HepG2 (cell line): Measurements from ENCODE around the gene GLE1. TPM values are rescaled to one million over a fixed set of nuclear protein-coding genes. Genes with fewer than 3 reads are reported as not detected.

Source experiments
- BCL3 ChIP-seq: sonication (generic); formaldehyde crosslinking; IDR thresholded peaks from 2 replicates; pipeline ENCODE4 v1.5.1; 2020; ENCODE audit warnings: mild to moderate bottlenecking, missing genetic modification reagents, moderate library complexity
- E2F2 ChIP-seq: sonication (generic); formaldehyde crosslinking; IDR thresholded peaks from 2 replicates; pipeline ENCODE4 v1.4.0; 2020; ENCODE audit warnings: missing genetic modification reagents, borderline replicate concordance
- FOXO1 ChIP-seq: sonication (generic); formaldehyde crosslinking; IDR thresholded peaks from 2 replicates; pipeline ENCODE4 v1.4.0; 2020; ENCODE audit warnings: missing genetic modification reagents
- GPBP1L1 ChIP-seq: sonication (generic); formaldehyde crosslinking; IDR thresholded peaks from 2 replicates; pipeline ENCODE4 v1.5.0; 2020; ENCODE audit warnings: mild to moderate bottlenecking, missing genetic modification reagents
- MBD4 ChIP-seq: IDR thresholded peaks from 2 replicates; pipeline ENCODE4 v1.6.1; 2012; ENCODE audit warnings: low read length, inconsistent platforms, borderline replicate concordance
- RORA ChIP-seq: sonication (generic); formaldehyde crosslinking; IDR thresholded peaks from 2 replicates; pipeline ENCODE4 v1.5.0; 2020; ENCODE audit warnings: mild to moderate bottlenecking, missing genetic modification reagents, moderate library complexity
- SAFB2 ChIP-seq: sonication (generic); formaldehyde crosslinking; IDR thresholded peaks from 2 replicates; pipeline ENCODE4 v1.5.1; 2020; ENCODE audit warnings: missing genetic modification reagents, low read depth, mild to moderate bottlenecking, borderline replicate concordance
- SETDB1 ChIP-seq: sonication (generic); formaldehyde crosslinking; IDR thresholded peaks from 2 replicates; pipeline ENCODE4 v1.5.1; 2020; ENCODE audit warnings: missing genetic modification reagents, mild to moderate bottlenecking, borderline replicate concordance
- SKI ChIP-seq: fragments of 450-650 bp; IDR thresholded peaks from one replicate; pipeline ENCODE4 v1.6.1; 2018; ENCODE audit warnings: mild to moderate bottlenecking; ENCODE audit not compliant: partially characterized antibody
- SRSF1 ChIP-seq: fragments of 200-400 bp; formaldehyde crosslinking; optimal IDR thresholded peaks from 2 replicates; pipeline ENCODE3; 2017; ENCODE audit warnings: mild to moderate bottlenecking, low read depth, low read length, moderate library complexity
- ZBTB2 ChIP-seq: sonication (generic); formaldehyde crosslinking; IDR thresholded peaks from 2 replicates; pipeline ENCODE4 v1.8.0; 2022; ENCODE audit warnings: low read depth, missing genetic modification reagents
- ZNF17 ChIP-seq: sonication (generic); formaldehyde crosslinking; IDR thresholded peaks from 2 replicates; pipeline ENCODE4 v1.5.0; 2020; ENCODE audit warnings: mild to moderate bottlenecking, missing genetic modification reagents
- ZNF407 ChIP-seq: sonication (generic); formaldehyde crosslinking; IDR thresholded peaks from one replicate; pipeline ENCODE4 v1.5.1; 2020; ENCODE audit warnings: mild to moderate bottlenecking, missing genetic modification reagents; ENCODE audit errors: not compliant biosample characterization
- polyA plus RNA-seq, 8 experiments: library from polyadenylated mRNA; depleted of rRNA in 3 of 8; stranded (reverse) in 7 of 8; unstranded in 1 of 8; fragments of >200 nt; fragmentation: Illumina TruSeq in 4 of 8; extraction: Trizol in 4 of 8; gene quantifications; 2 replicates each; pipeline versions ENCODE4 v1.2.1 to v1.2.3, GENCODE V29; 2011 to 2016; ENCODE audit warnings: low read depth in 4 of 8, missing spikeins in 1 of 8, mixed read lengths in 1 of 8; ENCODE audit not compliant: insufficient read depth in 1 of 8
- total RNA-seq, 5 experiments: library from RNA; depleted of rRNA; stranded (reverse); fragments of >200 nt; fragmentation: Illumina TruSeq; extraction: Trizol; gene quantifications; 2 replicates each; pipeline ENCODE4 v1.2.3, GENCODE V29; 2016; ENCODE audit warnings: low read depth in 1 of 5

The GLE1 gene
- total and polyA plus RNA-seq, 2 of the 13 experiments (the other 11 are each of a cell fraction or from before 2014, with no cell fraction given) = 14.7 to 28.8 TPM

- TF ChIP-seq GPBP1L1 (CRISPR knock-in tag) = no peak
- TF ChIP-seq BCL3 (CRISPR knock-in tag) = no peak
- TF ChIP-seq SAFB2 = no peak
- TF ChIP-seq ZBTB2 (CRISPR knock-in tag) = no peak
- TF ChIP-seq ZNF17 (CRISPR knock-in tag) = no peak
- TF ChIP-seq ZNF407 = no peak
- no peak for TF ChIP-seq SRSF1
- no peak for TF ChIP-seq FOXO1 (CRISPR knock-in tag)
- TF ChIP-seq SETDB1 (CRISPR knock-in tag) = no peak
- TF ChIP-seq RORA (CRISPR knock-in tag) = no peak
- TF ChIP-seq MBD4 = no peak
- TF ChIP-seq SKI = no peak
- no peak for TF ChIP-seq E2F2 (CRISPR knock-in tag)
These were observed 54.2 kb downstream of the GLE1 start (continued) for GRCh38 chr9:128558431-128559310.
